ENCODE measurements around the gene IREB2.
"Not testable (repeated sequence)": the region's sequence is repeated elsewhere in the genome, so short reads cannot be mapped to it uniquely, and the experiment has no call there.

The IREB2 gene

GRCh38 chr15:78537266-78537905, 99.4 kb downstream of the IREB2 start:
- TF ChIP-seq CTCF (IDR thresholded peaks at IDR 0.05; ENCODE audit: low read depth, low read length) = no peak
- peaks cover 10% of the 10 kb centered on the region for H3K36me3 ChIP-seq
- H3K9me3 ChIP-seq (ENCODE audit: severe bottlenecking) = no peaks in the 10 kb centered on the region
- no peak for DNase-seq
- H3K27ac ChIP-seq = no peak overlapping the region
- no peak overlapping the region for H3K4me3 ChIP-seq (ENCODE audit: low read depth, low read length)
- no peaks in the 10 kb centered on the region for H3K27me3 ChIP-seq (ENCODE audit: insufficient read depth, low read depth, severe bottlenecking)

- no peak for DNase-seq
- no peak for TF ChIP-seq CTCF (IDR thresholded peaks at IDR 0.05; ENCODE audit: low read depth, low read length)
- peaks cover 19% of the 10 kb centered on the region for H3K36me3 ChIP-seq
Measured at GRCh38 chr15:78538358-78538757, 100.3 kb downstream of the IREB2 start.

GRCh38 chr15:78539464-78540140, 101.6 kb downstream of the IREB2 start:
- H3K4me3 ChIP-seq (ENCODE audit: low read depth, low read length) = peak overlapping the region; percentile 84
- H3K27me3 ChIP-seq (ENCODE audit: insufficient read depth, low read depth, severe bottlenecking); DNase-seq; H3K9me3 ChIP-seq (ENCODE audit: severe bottlenecking): not testable (repeated sequence)
- H3K27ac ChIP-seq = peak overlapping the region; percentile 90
- H3K36me3 ChIP-seq = peaks cover 26% of the 10 kb centered on the region

More at GRCh38 chr15:78538358-78538757, 100.3 kb downstream of the IREB2 start:
- no peaks in the 10 kb centered on the region for H3K27me3 ChIP-seq (ENCODE audit: insufficient read depth, low read depth, severe bottlenecking)
- H3K27ac ChIP-seq = no peak overlapping the region
- no peaks in the 10 kb centered on the region for H3K9me3 ChIP-seq (ENCODE audit: severe bottlenecking)
- no peak overlapping the region for H3K4me3 ChIP-seq (ENCODE audit: low read depth, low read length)

GRCh38 chr15:78540141-78540870, 102.3 kb downstream of the IREB2 start, which contains the start of gene PSMA4:
Gene PSMA4, plus strand, starts transcription at chr15:78540444. Its CDS starts 1,484 bp downstream, at chr15:78541928.
- no peaks in the 10 kb centered on the region for H3K9me3 ChIP-seq (ENCODE audit: severe bottlenecking)
- peak; percentile 93 for DNase-seq
- TF ChIP-seq CTCF (IDR thresholded peaks at IDR 0.05; ENCODE audit: low read depth, low read length) = no peak
- H3K27ac ChIP-seq = peak within 1 kb of the TSS; percentile 90
- peak within 1 kb of the TSS; percentile 84 for H3K4me3 ChIP-seq (ENCODE audit: low read depth, low read length)
- H3K27me3 ChIP-seq (ENCODE audit: insufficient read depth, low read depth, severe bottlenecking) = no peaks in the 10 kb centered on the region
- peaks cover 30% of the 10 kb centered on the region for H3K36me3 ChIP-seq

- DNase-seq = no peak
- H3K27ac ChIP-seq = peak overlapping the region; percentile 90
- H3K36me3 ChIP-seq = peaks cover 38% of the 10 kb centered on the region
- TF ChIP-seq CTCF (IDR thresholded peaks at IDR 0.05; ENCODE audit: low read depth, low read length) = no peak
- H3K9me3 ChIP-seq (ENCODE audit: severe bottlenecking) = no peaks in the 10 kb centered on the region
- H3K4me3 ChIP-seq (ENCODE audit: low read depth, low read length) = peak overlapping the region; percentile 84
- no peaks in the 10 kb centered on the region for H3K27me3 ChIP-seq (ENCODE audit: insufficient read depth, low read depth, severe bottlenecking)
Measured at GRCh38 chr15:78540871-78541743, 103.1 kb downstream of the IREB2 start.

All from WERI-Rb-1 (cell line).